ENCODE measurements around the gene SLC10A7. TPM values are rescaled to one million over a fixed set of nuclear protein-coding genes. Genes with fewer than 3 reads are reported as not detected.

SLC10A7 gene
- total and polyA plus RNA-seq, 4 donors = 7.3 to 25.6 (median 15.5) TPM

DNA sequence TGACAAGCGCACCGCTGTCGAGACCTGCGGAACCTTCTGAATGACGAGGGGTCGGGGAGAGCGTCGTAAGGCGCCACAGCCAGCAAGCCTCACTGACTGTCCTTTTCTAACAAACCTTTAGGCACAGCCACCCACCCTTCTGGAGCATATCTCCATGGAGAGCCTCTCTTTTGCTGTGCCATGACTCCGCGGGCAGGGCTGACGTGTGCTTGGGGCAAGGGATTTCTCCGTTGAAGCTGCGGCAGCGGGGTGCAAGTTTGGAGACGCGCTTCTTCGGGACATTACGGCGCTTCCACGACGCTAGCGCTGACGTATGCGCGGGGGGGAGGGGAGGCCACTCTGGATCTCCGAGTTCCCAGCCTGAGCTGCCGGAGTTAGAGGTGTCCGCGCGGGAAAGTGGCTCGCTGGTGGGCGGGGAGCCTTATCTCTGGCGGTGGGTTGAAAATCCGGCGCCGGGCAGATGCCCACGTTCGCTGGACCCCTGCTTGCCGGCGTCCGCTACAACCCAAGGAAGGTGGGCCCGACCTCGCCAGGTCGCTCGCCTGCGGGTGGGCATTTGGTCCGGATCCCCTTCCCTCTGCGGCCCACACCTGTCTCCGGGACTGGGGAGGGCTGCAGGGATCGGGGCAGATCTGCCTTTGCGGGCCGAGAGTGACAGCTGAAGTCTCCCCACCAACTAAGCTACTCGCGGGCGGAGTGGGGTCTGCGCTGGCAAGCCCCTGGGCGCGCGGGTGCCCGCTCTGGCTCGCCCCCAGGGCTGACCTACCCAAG, 543 bp upstream of the SLC10A7 start:
- Histone ChIP-seq H3K9me3 (ENCODE audit: control insufficient read depth, insufficient read depth, low read length) (no peaks in the 10 kb centered on the region), H3K27me3 (ENCODE audit: control insufficient read depth, insufficient read depth, low read length) (no peaks in the 10 kb centered on the region), H3K36me3 (ENCODE audit: control insufficient read depth, insufficient read depth, low read length) (no peaks in the 10 kb centered on the region), H3K4me3 (ENCODE audit: low read depth, low read length) (peak overlapping the region; percentile 99), H3K4me1 (ENCODE audit: control insufficient read depth, insufficient read depth, low read length) (no peaks in the 10 kb centered on the region), H3K27ac (ENCODE audit: low read depth, low read length) (peak overlapping the region; percentile 96)
- DNase-seq (ENCODE audit: low read depth in 4 of 6, low spot score in 6 of 6) = peak; percentile 82 to 98 (median 87)
- 0% methylated on average over 62 of the region's 62 CpGs for WGBS (ENCODE audit: insufficient coverage)

GRCh38 chr4:146520896-146521540, 722 bp downstream of the SLC10A7 start:
- no peaks in the 10 kb centered on the region for H3K27me3 ChIP-seq (ENCODE audit: control insufficient read depth, insufficient read depth, low read length)
- no peaks in the 10 kb centered on the region for H3K36me3 ChIP-seq (ENCODE audit: control insufficient read depth, insufficient read depth, low read length)
- 0% methylated on average over 1 of the region's 12 CpGs for WGBS (ENCODE audit: insufficient coverage)
- no peaks in the 10 kb centered on the region for H3K9me3 ChIP-seq (ENCODE audit: control insufficient read depth, insufficient read depth, low read length)
- H3K27ac ChIP-seq (ENCODE audit: low read depth, low read length) = peak overlapping the region; percentile 96
- no peaks in the 10 kb centered on the region for H3K4me1 ChIP-seq (ENCODE audit: control insufficient read depth, insufficient read depth, low read length)
- peak overlapping the region; percentile 99 for H3K4me3 ChIP-seq (ENCODE audit: low read depth, low read length)
- DNase-seq (ENCODE audit: low read depth in 4 of 6, low spot score in 6 of 6) = peak in 4 of 6 donors; percentile 36 to 76 (median 57)

DNA sequence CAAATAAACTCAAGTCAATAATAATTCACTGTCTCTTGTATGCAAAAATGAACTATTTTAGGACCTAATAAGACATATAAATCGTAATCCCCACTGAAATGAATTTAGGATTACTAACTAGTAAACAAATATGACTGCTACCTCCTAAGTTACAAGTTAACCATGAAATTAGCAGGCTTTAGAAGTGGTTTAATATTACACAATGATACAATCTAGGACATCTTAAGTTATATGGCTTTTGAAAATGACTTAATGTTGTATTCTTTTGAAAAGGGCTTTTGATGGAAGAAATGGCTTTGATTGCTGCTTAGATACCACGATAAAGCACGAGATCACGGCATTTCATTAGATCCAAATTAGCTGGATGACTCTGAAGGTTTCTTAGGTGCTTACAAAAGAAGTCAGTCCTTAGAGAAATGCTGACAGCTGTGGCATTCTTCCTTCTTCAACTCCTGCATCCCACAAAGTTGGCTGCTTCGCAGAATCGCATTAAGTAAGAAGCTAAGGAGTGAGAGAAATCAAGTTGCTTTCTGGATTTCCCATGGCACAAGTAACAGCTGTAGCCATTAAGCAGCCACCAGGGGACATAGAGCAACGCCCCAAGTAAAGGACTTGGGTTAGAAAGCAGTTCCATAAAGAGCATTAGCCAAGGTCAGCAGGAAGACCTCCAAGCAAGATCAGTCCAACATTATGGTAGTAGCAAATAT, 6.9 kb downstream of the SLC10A7 start:
- no peaks in the 10 kb centered on the region for H3K9me3 ChIP-seq (ENCODE audit: control insufficient read depth, insufficient read depth, low read length)
- no peaks in the 10 kb centered on the region for H3K4me1 ChIP-seq (ENCODE audit: control insufficient read depth, insufficient read depth, low read length)
- no peaks in the 10 kb centered on the region for H3K27me3 ChIP-seq (ENCODE audit: control insufficient read depth, insufficient read depth, low read length)
- 26% methylated on average over 6 of the region's 7 CpGs for WGBS (ENCODE audit: insufficient coverage)
- no peak overlapping the region for H3K27ac ChIP-seq (ENCODE audit: low read depth, low read length)
- peak in 2 of 6 donors; percentile 23 to 32 for DNase-seq (ENCODE audit: low read depth in 4 of 6, low spot score in 6 of 6)
- no peak overlapping the region for H3K4me3 ChIP-seq (ENCODE audit: low read depth, low read length)
- H3K36me3 ChIP-seq (ENCODE audit: control insufficient read depth, insufficient read depth, low read length) = no peaks in the 10 kb centered on the region

DNA sequence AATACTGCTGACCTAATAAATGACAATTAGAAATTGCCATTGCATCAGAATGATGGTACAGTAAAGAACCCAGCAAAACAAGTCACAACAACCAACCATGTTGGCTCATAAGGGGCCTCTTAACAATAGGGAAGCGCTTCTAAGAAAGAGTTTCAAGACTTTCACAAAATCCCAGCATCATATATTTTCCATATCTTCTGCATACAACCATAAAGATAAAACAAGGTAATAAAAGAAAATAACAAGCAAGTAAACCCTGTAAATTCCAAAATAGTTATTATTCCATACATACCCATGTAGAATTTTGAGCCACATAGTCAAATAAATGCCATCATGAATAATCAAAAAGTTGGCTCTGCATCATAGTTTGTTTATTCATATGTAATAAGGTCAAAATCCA, 8.2 kb downstream of the SLC10A7 start:
- no peaks in the 10 kb centered on the region for H3K36me3 ChIP-seq (ENCODE audit: control insufficient read depth, insufficient read depth, low read length)
- WGBS (ENCODE audit: insufficient coverage) = no CpG with 5 or more reads among the region's 1 CpG
- no peaks in the 10 kb centered on the region for H3K9me3 ChIP-seq (ENCODE audit: control insufficient read depth, insufficient read depth, low read length)
- H3K27me3 ChIP-seq (ENCODE audit: control insufficient read depth, insufficient read depth, low read length) = no peaks in the 10 kb centered on the region
- H3K27ac ChIP-seq (ENCODE audit: low read depth, low read length) = no peak overlapping the region
- no peak overlapping the region for H3K4me3 ChIP-seq (ENCODE audit: low read depth, low read length)
- no peaks in the 10 kb centered on the region for H3K4me1 ChIP-seq (ENCODE audit: control insufficient read depth, insufficient read depth, low read length)
- no peak for DNase-seq (ENCODE audit: low read depth in 4 of 6, low spot score in 6 of 6)

DNA sequence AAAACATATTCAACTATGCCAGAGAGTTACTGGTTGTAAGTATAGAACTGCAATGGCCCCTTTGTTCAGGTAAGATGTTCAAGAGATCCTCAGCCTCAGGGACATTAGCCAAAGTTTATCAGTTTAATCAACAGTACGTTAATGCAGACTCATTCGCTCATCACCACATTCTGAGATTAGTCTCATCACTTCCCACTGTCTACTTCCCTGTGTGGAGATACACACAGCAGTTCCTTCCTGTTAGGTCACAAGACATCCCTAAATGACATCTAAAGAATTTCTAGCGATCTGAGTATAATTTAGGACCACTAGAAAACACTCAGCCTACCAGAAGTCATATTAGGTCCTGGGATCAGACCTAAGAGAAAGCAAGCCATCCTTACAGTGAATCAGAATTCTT, 10.4 kb downstream of the SLC10A7 start:
- WGBS (ENCODE audit: insufficient coverage) = 88% methylated on average over 2 of the region's 3 CpGs
- H3K4me1 ChIP-seq (ENCODE audit: control insufficient read depth, insufficient read depth, low read length) = no peaks in the 10 kb centered on the region
- H3K9me3 ChIP-seq (ENCODE audit: control insufficient read depth, insufficient read depth, low read length) = no peaks in the 10 kb centered on the region
- H3K4me3 ChIP-seq (ENCODE audit: low read depth, low read length) = no peak overlapping the region
- H3K27ac ChIP-seq (ENCODE audit: low read depth, low read length) = no peak overlapping the region
- H3K36me3 ChIP-seq (ENCODE audit: control insufficient read depth, insufficient read depth, low read length) = no peaks in the 10 kb centered on the region
- no peak for DNase-seq (ENCODE audit: low read depth in 4 of 6, low spot score in 6 of 6)
- H3K27me3 ChIP-seq (ENCODE audit: control insufficient read depth, insufficient read depth, low read length) = no peaks in the 10 kb centered on the region

- no peaks in the 10 kb centered on the region for H3K9me3 ChIP-seq (ENCODE audit: control insufficient read depth, insufficient read depth, low read length)
- no peaks in the 10 kb centered on the region for H3K4me1 ChIP-seq (ENCODE audit: control insufficient read depth, insufficient read depth, low read length)
- no peak overlapping the region for H3K27ac ChIP-seq (ENCODE audit: low read depth, low read length)
- H3K36me3 ChIP-seq (ENCODE audit: control insufficient read depth, insufficient read depth, low read length) = no peaks in the 10 kb centered on the region
- no peaks in the 10 kb centered on the region for H3K27me3 ChIP-seq (ENCODE audit: control insufficient read depth, insufficient read depth, low read length)
- no CpG with 5 or more reads among the region's 3 CpGs for WGBS (ENCODE audit: insufficient coverage)
- H3K4me3 ChIP-seq (ENCODE audit: low read depth, low read length) = no peak overlapping the region
- no peak for DNase-seq (ENCODE audit: low read depth in 4 of 6, low spot score in 6 of 6)
Observed at GRCh38 chr4:146510942-146511341, 10.8 kb downstream of the SLC10A7 start.

DNA sequence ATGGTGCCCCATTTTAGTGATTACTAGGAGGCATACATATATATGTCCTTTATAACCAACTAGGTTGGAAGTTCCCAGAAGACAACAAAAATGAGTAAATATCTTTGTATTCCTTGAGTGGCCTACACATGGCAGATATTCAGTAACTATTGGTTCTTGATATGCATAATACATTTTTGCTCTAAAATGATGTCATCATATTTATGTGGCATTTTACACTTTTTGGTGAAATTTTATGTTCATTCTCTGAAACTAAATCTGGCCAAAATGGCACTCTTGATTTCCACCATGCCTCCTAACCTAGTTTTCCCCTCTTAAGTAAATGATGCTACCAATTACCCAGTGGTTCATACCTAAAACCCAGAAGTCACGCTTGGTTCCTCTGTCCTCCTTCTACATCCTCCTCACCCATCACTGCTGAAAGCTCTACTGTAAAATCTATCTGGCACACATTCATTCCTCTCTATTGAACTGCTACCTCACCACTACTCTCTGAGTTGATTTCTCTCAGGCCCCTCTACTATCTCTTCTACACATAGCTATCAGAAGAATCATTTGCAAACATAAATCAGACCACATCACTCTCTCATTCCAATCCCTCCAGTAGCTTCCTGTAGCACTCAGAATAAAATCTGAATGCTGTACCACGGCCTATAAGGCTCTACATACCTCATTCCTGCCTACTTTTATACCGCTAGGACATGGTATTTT, 13.4 kb downstream of the SLC10A7 start:
- H3K27me3 ChIP-seq (ENCODE audit: control insufficient read depth, insufficient read depth, low read length) = no peaks in the 10 kb centered on the region
- 89% methylated on average over 3 of the region's 3 CpGs for WGBS (ENCODE audit: insufficient coverage)
- H3K36me3 ChIP-seq (ENCODE audit: control insufficient read depth, insufficient read depth, low read length) = no peaks in the 10 kb centered on the region
- H3K4me1 ChIP-seq (ENCODE audit: control insufficient read depth, insufficient read depth, low read length) = no peaks in the 10 kb centered on the region
- H3K4me3 ChIP-seq (ENCODE audit: low read depth, low read length) = no peak overlapping the region
- H3K27ac ChIP-seq (ENCODE audit: low read depth, low read length) = no peak overlapping the region
- DNase-seq (ENCODE audit: low read depth in 4 of 6, low spot score in 6 of 6) = no peak
- no peaks in the 10 kb centered on the region for H3K9me3 ChIP-seq (ENCODE audit: control insufficient read depth, insufficient read depth, low read length)

GRCh38 chr4:146507632-146508031, 14.1 kb downstream of the SLC10A7 start:
- H3K4me3 ChIP-seq (ENCODE audit: low read depth, low read length) = no peak overlapping the region
- H3K9me3 ChIP-seq (ENCODE audit: control insufficient read depth, insufficient read depth, low read length) = no peaks in the 10 kb centered on the region
- H3K36me3 ChIP-seq (ENCODE audit: control insufficient read depth, insufficient read depth, low read length) = no peaks in the 10 kb centered on the region
- H3K27ac ChIP-seq (ENCODE audit: low read depth, low read length) = no peak overlapping the region
- DNase-seq (ENCODE audit: low read depth in 4 of 6, low spot score in 6 of 6) = peak in 1 of 6 donors; percentile 16
- H3K4me1 ChIP-seq (ENCODE audit: control insufficient read depth, insufficient read depth, low read length) = no peaks in the 10 kb centered on the region
- whole genome bisulfite sequencing (ENCODE audit: insufficient coverage) = 60% methylated on average over 1 of the region's 2 CpGs
- no peaks in the 10 kb centered on the region for H3K27me3 ChIP-seq (ENCODE audit: control insufficient read depth, insufficient read depth, low read length)

- Histone ChIP-seq H3K9me3 (ENCODE audit: control insufficient read depth, insufficient read depth, low read length) (no peaks in the 10 kb centered on the region), H3K36me3 (ENCODE audit: control insufficient read depth, insufficient read depth, low read length) (no peaks in the 10 kb centered on the region), H3K4me1 (ENCODE audit: control insufficient read depth, insufficient read depth, low read length) (no peaks in the 10 kb centered on the region), H3K4me3 (ENCODE audit: low read depth, low read length) (no peak overlapping the region), H3K27me3 (ENCODE audit: control insufficient read depth, insufficient read depth, low read length) (no peaks in the 10 kb centered on the region), H3K27ac (ENCODE audit: low read depth, low read length) (no peak overlapping the region)
- no peak for DNase-seq (ENCODE audit: low read depth in 4 of 6, low spot score in 6 of 6)
Observed at GRCh38 chr4:146506272-146506671, 15.5 kb downstream of the SLC10A7 start.
